K562 (cell line): ENCODE data around the gene DAGLA. TPM values are rescaled to one million over a fixed set of nuclear protein-coding genes. Genes with fewer than 3 reads are reported as not detected.

Experiments
- ATAC-seq: fragments of 200-7000 bp; cut with Tn5 transposase; 3 replicates; pipeline ENCODE4 v1.9.1; 2020; ENCODE audit warnings: moderate library complexity
- BruUV-seq: library from RNA; stranded (reverse); fragments of 400-500 nt; replicated peaks from 2 replicates; lab custom pipeline; 2021; lab: Mats Ljungman, UMichigan
- CTCF ChIA-PET: fragments of 300-600 bp; formaldehyde crosslinking; extraction: SDS; loops from one replicate; lab custom pipeline; 2021; ENCODE audit warnings: low intra/inter-chr PET ratio; lab: Yijun Ruan, JAX
- POLR2A ChIA-PET: fragments of 300-600, 350-650 bp; sonication (Branson Sonifier 250); formaldehyde crosslinking; extraction: SDS; loops from one replicate; lab custom pipeline; 2021; ENCODE audit warnings: antibody characterized with exemption, inconsistent platforms; lab: Yijun Ruan, JAX
- DNase-seq, 4 experiments: peaks; one replicate each; pipeline versions ENCODE4 v3.0.0 to v3.0.0-alpha.2; 2011 to 2018; ENCODE audit warnings: low spot score in 3 of 4, mixed read lengths in 3 of 4; ENCODE audit errors: extremely low read depth in 1 of 4
- FAIRE-seq: peaks from 2 replicates; lab custom pipeline; 2011; peaks lifted over from hg19 to GRCh38; lab: Jason Lieb, UNC
- H2AFZ ChIP-seq: 2 replicates; pipeline ENCODE4 v1.6.0; 2011; ENCODE audit warnings: low read depth, low read length, control low read depth, inconsistent platforms
- H3K27ac ChIP-seq: fragments of 200-600 bp; 3 replicates; pipeline ENCODE4 v1.8.0; 2011; ENCODE audit warnings: low read depth, mild to moderate bottlenecking, control low read depth, inconsistent platforms, low read length, moderate library complexity, mixed read lengths; ENCODE audit errors: extremely low read depth
- H3K27me3 ChIP-seq, 2 experiments: fragments of 300-600 bp in 1 of 2; 2 replicates in 1 of 2; 3 replicates in 1 of 2; pipeline versions ENCODE4 v1.6.0 to v1.8.0; 2011; ENCODE audit warnings: inconsistent platforms in 2 of 2, low read length in 2 of 2, mild to moderate bottlenecking in 1 of 2, mixed read lengths in 1 of 2, moderate library complexity in 1 of 2; ENCODE audit not compliant: control insufficient read depth in 2 of 2, insufficient read depth in 2 of 2
- H3K36me3 ChIP-seq: fragments of 300-600 bp; 3 replicates; pipeline ENCODE4 v1.8.0; 2011; ENCODE audit warnings: mild to moderate bottlenecking, low read length, inconsistent platforms; ENCODE audit not compliant: control insufficient read depth, insufficient read depth
- H3K4me1 ChIP-seq, 2 experiments: fragments of 200-600 bp in 1 of 2; replicated peaks in 1 of 2; 2 replicates in 1 of 2; 3 replicates in 1 of 2; pipeline versions ENCODE4 v1.5.1 to v1.8.0; 2011; ENCODE audit warnings: inconsistent platforms in 2 of 2, low read length in 2 of 2, mild to moderate bottlenecking in 1 of 2, mixed read lengths in 1 of 2, moderate library complexity in 1 of 2; ENCODE audit not compliant: control insufficient read depth in 2 of 2, insufficient read depth in 2 of 2
- H3K4me2 ChIP-seq: 2 replicates; pipeline ENCODE4 v1.6.1; 2011; ENCODE audit warnings: low read length, control low read depth, inconsistent platforms, mixed read lengths; ENCODE audit not compliant: insufficient read depth
- H3K4me3 ChIP-seq: fragments of 200-600 bp; sonication (generic), shearing (Covaris generic); 2 replicates; pipeline ENCODE4 v1.5.1; 2016; ENCODE audit warnings: control low read depth, inconsistent platforms
- H3K79me2 ChIP-seq: fragments of 200-600 bp; 3 replicates; pipeline ENCODE4 v1.8.0; 2011; ENCODE audit warnings: low read length, inconsistent platforms; ENCODE audit not compliant: control insufficient read depth, insufficient read depth
- H3K9ac ChIP-seq, 2 experiments: 2 replicates each; pipeline versions ENCODE4 v1.6.0 to v1.6.1; 2011; ENCODE audit warnings: low read depth in 2 of 2, low read length in 2 of 2, control low read depth in 1 of 2, inconsistent platforms in 1 of 2, mild to moderate bottlenecking in 1 of 2, mixed read lengths in 1 of 2; ENCODE audit not compliant: insufficient read depth in 1 of 2
- H3K9me1 ChIP-seq: one replicate; pipeline ENCODE4 v1.6.0; 2011; ENCODE audit warnings: inconsistent platforms, mild to moderate bottlenecking, low read length, moderate library complexity; ENCODE audit not compliant: control insufficient read depth, insufficient read depth
- H3K9me3 ChIP-seq: replicated peaks from 2 replicates; pipeline ENCODE4 v1.5.1; 2011; ENCODE audit warnings: low read depth, low read length, inconsistent platforms; ENCODE audit not compliant: control insufficient read depth, insufficient read depth
- H4K20me1 ChIP-seq: replicated peaks from 2 replicates; pipeline ENCODE4 v1.6.1; 2011; ENCODE audit warnings: low read length, inconsistent platforms, mixed read lengths; ENCODE audit not compliant: control insufficient read depth, insufficient read depth
- LARP7 ChIP-seq: fragments of 450-650 bp; IDR thresholded peaks from 2 replicates; pipeline ENCODE4 v1.6.1; 2016
- MIER1 ChIP-seq: fragments of 450-650 bp; IDR thresholded peaks from 2 replicates; pipeline ENCODE4 v1.6.1; 2016; ENCODE audit warnings: antibody characterized with exemption, mild to moderate bottlenecking, low read depth
- RBM25 ChIP-seq: fragments of 200-400 bp; formaldehyde crosslinking; IDR thresholded peaks from 2 replicates; pipeline ENCODE4 v1.6.1; 2018; ENCODE audit warnings: low read length, low read depth, moderate library complexity; ENCODE audit not compliant: severe bottlenecking
- RREB1 ChIP-seq: fragments of 250-450 bp; sonication (Bioruptor Pico); IDR thresholded peaks from 2 replicates; pipeline ENCODE4 v1.4.0; 2020
- TGIF2 ChIP-seq: sonication (generic); formaldehyde crosslinking; IDR thresholded peaks from 2 replicates; pipeline ENCODE4 v1.8.1; 2022; ENCODE audit warnings: mild to moderate bottlenecking, missing genetic modification reagents, moderate library complexity
- ZNF121 ChIP-seq: sonication (generic); formaldehyde crosslinking; conservative IDR thresholded peaks from 2 replicates; pipeline ENCODE4 v1.8.0; 2022; ENCODE audit warnings: missing genetic modification reagents
- WGBS: fragments of 100-300 bp; shearing (Covaris generic); methylation state at CpG from one replicate; pipeline ENCODE4 v1.1.6; 2016; ENCODE audit warnings: low coverage, mixed read lengths; ENCODE audit not compliant: insufficient coverage; ENCODE audit errors: missing lambda C conversion rate; 5-methylcytosine and 5-hydroxymethylcytosine counted together
- in situ Hi-C: fragments of 300-500 bp; cut with MboI; formaldehyde crosslinking; loops from 4 replicates; pipeline ENCODE4 v1.15.0; 2018; ENCODE audit warnings: inconsistent platforms, mixed read lengths
- intact Hi-C: fragments of 100-400 bp; cut with micrococcal nuclease; formaldehyde crosslinking; loops from 2 replicates; pipeline ENCODE4 v1.14.2; 2022
- polyA plus RNA-seq, 8 experiments: library from polyadenylated mRNA; depleted of rRNA in 4 of 8; stranded (reverse) in 5 of 8; unstranded in 3 of 8; fragments of >200 nt; fragmentation: Nextera tagmentation in 2 of 8; fragmentation: Illumina TruSeq in 1 of 8; extraction: Ambion mirVana in 2 of 8; extraction: Trizol in 1 of 8; gene quantifications; 2 replicates each; pipeline versions ENCODE4 v1.2.1 to v1.2.3, GENCODE V29; 2011 to 2014; ENCODE audit warnings: inconsistent platforms in 1 of 8, missing spikeins in 1 of 8
- total RNA-seq, 7 experiments: library from RNA; depleted of rRNA in 6 of 7; stranded (reverse); fragments of >200 nt in 6 of 7; fragmentation: Illumina TruSeq in 2 of 7; extraction: Trizol in 2 of 7; gene quantifications; 2 replicates each; pipeline versions ENCODE4 v1.2.1 to v1.2.3, GENCODE V29; 2011 to 2021; ENCODE audit warnings: low replicate concordance in 1 of 7

DAGLA gene
- total and polyA plus RNA-seq, 9 of the 15 experiments (the other 6 are each of a cell fraction or from before 2014, with no cell fraction given): 0.03 to 0.16 (median 0.04) TPM; not detected in 4

- TF ChIP-seq RREB1 (CRISPR knock-in tag) (no peak), ZNF121 (CRISPR knock-in tag) (peak; percentile 90), RBM25 (peak; percentile 47), LARP7 (no peak)
- TF ChIP-seq, all 486 proteins: peak for 3
Observed at GRCh38 chr11:61793829-61794204, 113.6 kb downstream of the DAGLA start (continued).

- FAIRE-seq: no peak
- Histone ChIP-seq H3K9me3 (no peaks in the 10 kb centered on the region), H3K36me3 (peaks cover 70% of the 10 kb centered on the region), H2AFZ (no peak overlapping the region), H3K27me3 (no peaks in the 10 kb centered on the region), H3K9ac (peak overlapping the region; percentile 31 to 44; a peak in 3 of 4 replicates), H3K9me1 (no peaks in the 10 kb centered on the region)
- 67% methylated on average over 4 of the region's 4 CpGs for WGBS
- no peak for TF ChIP-seq TGIF2 (CRISPR knock-in tag)
- TF ChIP-seq MIER1: 0 out of 2 replicates have a peak, but pooled peaks have one; percentile 66
- TF ChIP-seq, all 486 proteins: peak for 1
- H3K27ac ChIP-seq: peak overlapping the region; percentile 28; the same call in 1 of the 3 replicates
- in situ Hi-C loops: loop anchor here (5.0 kb wide), 1 partner anchor 47 kb away; no protein-coding TSS in a partner anchor
- ChIA-PET POLR2A (no interaction called here), CTCF (no interaction called here)
- intact Hi-C loops: no loop called here
- DNase-seq: no peak
- H4K20me1 ChIP-seq: no peaks in the 10 kb centered on the region; the same call in 1 of the 2 replicates
- peaks cover 25 to 33% of the 10 kb centered on the region in 2 experiments for H3K4me1 ChIP-seq
- H3K79me2 ChIP-seq: peaks cover 94% of the 10 kb centered on the region
- no peak for ATAC-seq
- H3K4me2 ChIP-seq: peak overlapping the region; percentile 54
- no TSS peak for BruUV-seq
- H3K4me3 ChIP-seq: no peak overlapping the region
Observed at GRCh38 chr11:61794579-61794978, 114.4 kb downstream of the DAGLA start.
